HepG2 (cell line): Measurements from ENCODE around the gene TCF3. TPM values are rescaled to one million over a fixed set of nuclear protein-coding genes. Genes with fewer than 3 reads are reported as not detected.

ENCODE experiments used
- ATF3 ChIP-seq: sonication (generic); formaldehyde crosslinking; IDR thresholded peaks from 2 replicates; pipeline ENCODE4 v1.4.0; 2020; ENCODE audit warnings: missing genetic modification reagents
- HOXA7 ChIP-seq: sonication (generic); formaldehyde crosslinking; IDR thresholded peaks from 2 replicates; pipeline ENCODE4 v1.8.1; 2022; ENCODE audit warnings: mild to moderate bottlenecking, missing genetic modification reagents, moderate library complexity
- KLF11 ChIP-seq: IDR thresholded peaks from 2 replicates; pipeline ENCODE4 v1.6.1; 2016; ENCODE audit warnings: missing compliant biosample characterization
- MAFK ChIP-seq, 2 experiments: IDR thresholded peaks in 1 of 2; conservative IDR thresholded peaks in 1 of 2; 2 replicates each; pipeline ENCODE4 v1.6.1; 2011; ENCODE audit warnings: improper control_type of control experiment in 2 of 2, low read length in 2 of 2
- NCOA5 ChIP-seq: sonication (generic); formaldehyde crosslinking; IDR thresholded peaks from 2 replicates; pipeline ENCODE4 v1.4.0; 2020; ENCODE audit warnings: missing genetic modification reagents
- ONECUT2 ChIP-seq: sonication (generic); formaldehyde crosslinking; IDR thresholded peaks from 2 replicates; pipeline ENCODE4 v1.4.0; 2020; ENCODE audit warnings: missing genetic modification reagents
- RXRA ChIP-seq: sonication (generic); formaldehyde crosslinking; IDR thresholded peaks from 2 replicates; pipeline ENCODE4 v1.5.1; 2020; ENCODE audit warnings: missing genetic modification reagents
- SAFB2 ChIP-seq: sonication (generic); formaldehyde crosslinking; IDR thresholded peaks from 2 replicates; pipeline ENCODE4 v1.5.1; 2020; ENCODE audit warnings: missing genetic modification reagents, low read depth, mild to moderate bottlenecking, borderline replicate concordance
- SIN3B ChIP-seq: fragments of 150-350 bp; IDR thresholded peaks from 2 replicates; pipeline ENCODE4 v1.6.1; 2014; ENCODE audit warnings: low read length
- SOX6 ChIP-seq, 2 experiments: fragments of 450-650 bp in 1 of 2; sonication (generic) in 1 of 2; formaldehyde crosslinking in 1 of 2; IDR thresholded peaks; 2 replicates each; pipeline versions ENCODE4 v1.4.0 to v1.6.1; 2017 to 2020; ENCODE audit warnings: antibody characterized with exemption in 1 of 2, mild to moderate bottlenecking in 1 of 2, missing genetic modification reagents in 1 of 2
- SP140L ChIP-seq: sonication (generic); formaldehyde crosslinking; IDR thresholded peaks from 2 replicates; pipeline ENCODE4 v1.4.0; 2020; ENCODE audit warnings: missing genetic modification reagents, borderline replicate concordance
- SYNCRIP ChIP-seq: fragments of 200-400 bp; formaldehyde crosslinking; IDR thresholded peaks from 2 replicates; pipeline ENCODE4 v1.6.1; 2018; ENCODE audit warnings: mild to moderate bottlenecking, low read depth, low read length; ENCODE audit not compliant: insufficient read depth
- TEAD3 ChIP-seq: optimal IDR thresholded peaks from 2 replicates; pipeline ENCODE3; 2016; ENCODE audit warnings: borderline replicate concordance
- ZFP1 ChIP-seq: IDR thresholded peaks from 2 replicates; pipeline ENCODE4 v1.6.1; 2016
- ZFP36L2 ChIP-seq: sonication (generic); formaldehyde crosslinking; IDR thresholded peaks from 2 replicates; pipeline ENCODE4 v1.4.0; 2020; ENCODE audit warnings: missing genetic modification reagents
- ZNF333 ChIP-seq: sonication (generic); formaldehyde crosslinking; IDR thresholded peaks from 2 replicates; pipeline ENCODE4 v1.4.0; 2020; ENCODE audit warnings: mild to moderate bottlenecking, missing genetic modification reagents, borderline replicate concordance
- ZNF607 ChIP-seq: sonication (generic); formaldehyde crosslinking; IDR thresholded peaks from 2 replicates; pipeline ENCODE4 v1.5.1; 2020; ENCODE audit warnings: missing genetic modification reagents, mild to moderate bottlenecking, borderline replicate concordance
- ZNF616 ChIP-seq: sonication (generic); formaldehyde crosslinking; IDR thresholded peaks from 2 replicates; pipeline ENCODE4 v1.5.0; 2020; ENCODE audit warnings: low read depth, mild to moderate bottlenecking, missing genetic modification reagents
- ZNF660 ChIP-seq: sonication (generic); formaldehyde crosslinking; IDR thresholded peaks from 2 replicates; pipeline ENCODE4 v1.5.1; 2020; ENCODE audit warnings: mild to moderate bottlenecking, low read depth, missing genetic modification reagents, borderline replicate concordance
- ZNF781 ChIP-seq: sonication (generic); formaldehyde crosslinking; IDR thresholded peaks from 2 replicates; pipeline ENCODE4 v1.5.1; 2020; ENCODE audit warnings: borderline replicate concordance, mild to moderate bottlenecking, missing genetic modification reagents; ENCODE audit errors: not compliant biosample characterization
- ZSCAN22 ChIP-seq: sonication (generic); formaldehyde crosslinking; IDR thresholded peaks from 2 replicates; pipeline ENCODE4 v1.4.0; 2020; ENCODE audit warnings: mild to moderate bottlenecking, missing genetic modification reagents
- ZSCAN9 ChIP-seq: IDR thresholded peaks from 2 replicates; pipeline ENCODE4 v1.6.1; 2016; ENCODE audit warnings: borderline replicate concordance
- polyA plus RNA-seq, 8 experiments: library from polyadenylated mRNA; depleted of rRNA in 3 of 8; stranded (reverse) in 7 of 8; unstranded in 1 of 8; fragments of >200 nt; fragmentation: Illumina TruSeq in 4 of 8; extraction: Trizol in 4 of 8; gene quantifications; 2 replicates each; pipeline versions ENCODE4 v1.2.1 to v1.2.3, GENCODE V29; 2011 to 2016; ENCODE audit warnings: low read depth in 4 of 8, missing spikeins in 1 of 8, mixed read lengths in 1 of 8; ENCODE audit not compliant: insufficient read depth in 1 of 8
- total RNA-seq, 5 experiments: library from RNA; depleted of rRNA; stranded (reverse); fragments of >200 nt; fragmentation: Illumina TruSeq; extraction: Trizol; gene quantifications; 2 replicates each; pipeline ENCODE4 v1.2.3, GENCODE V29; 2016; ENCODE audit warnings: low read depth in 1 of 5
- TF ChIP-seq, protein P1 (sequence below): sonication (generic); formaldehyde crosslinking; IDR thresholded peaks from 2 replicates; pipeline ENCODE4 v1.4.0; 2020; ENCODE audit warnings: mild to moderate bottlenecking, low read depth, missing genetic modification reagents
- TF ChIP-seq, protein P2 (sequence below): sonication (generic); formaldehyde crosslinking; IDR thresholded peaks from 2 replicates; pipeline ENCODE4 v1.5.0; 2020; ENCODE audit warnings: mild to moderate bottlenecking, missing genetic modification reagents, borderline replicate concordance
- TF ChIP-seq, protein P3 (sequence below): sonication (generic); formaldehyde crosslinking; IDR thresholded peaks from 2 replicates; pipeline ENCODE4 v1.5.0; 2020; ENCODE audit warnings: missing genetic modification reagents

The TCF3 gene
- total and polyA plus RNA-seq, 2 of the 13 experiments (the other 11 are each of a cell fraction or from before 2014, with no cell fraction given): 51.4 to 53.2 TPM

GRCh38 chr19:1652471-1653299 is at the start of gene TCF3 (continued):
- TF ChIP-seq ATF3 (CRISPR knock-in tag) (peak; percentile 93), ZFP1 (CRISPR knock-in tag) (no peak), ZNF607 (CRISPR knock-in tag) (no peak), SP140L (CRISPR knock-in tag) (no peak), ONECUT2 (no peak), ZSCAN9 (CRISPR knock-in tag) (peak; percentile 77), SYNCRIP (no peak), ZNF660 (CRISPR knock-in tag) (no peak), HOXA7 (CRISPR knock-in tag) (no peak), ZNF616 (CRISPR knock-in tag) (no peak), ZNF781 (no peak), ZNF333 (0 out of 2 replicates have a peak, but pooled peaks have one; percentile 76), RXRA (CRISPR knock-in tag) (peak; percentile 57), KLF11 (CRISPR knock-in tag) (no peak), SIN3B (no peak; the same call in 1 of the 2 replicates), SAFB2 (CRISPR knock-in tag) (no peak), ZSCAN22 (CRISPR knock-in tag) (no peak), ZFP36L2 (CRISPR knock-in tag) (no peak), NCOA5 (CRISPR knock-in tag) (no peak), MAFK (conservative IDR thresholded peaks at IDR 0.05 in 1 of 2, IDR thresholded peaks at IDR 0.05 in 1 of 2; ENCODE audit: low read length in 2 of 2) (no peak), SOX6 (IDR thresholded peaks at IDR 0.05) (no peak), SOX6 (CRISPR knock-in tag; IDR thresholded peaks at IDR 0.05) (peak; percentile 45; the same call in 1 of the 2 replicates), TEAD3 (CRISPR knock-in tag) (peak; percentile 43)
- TF ChIP-seq, protein P1, sequence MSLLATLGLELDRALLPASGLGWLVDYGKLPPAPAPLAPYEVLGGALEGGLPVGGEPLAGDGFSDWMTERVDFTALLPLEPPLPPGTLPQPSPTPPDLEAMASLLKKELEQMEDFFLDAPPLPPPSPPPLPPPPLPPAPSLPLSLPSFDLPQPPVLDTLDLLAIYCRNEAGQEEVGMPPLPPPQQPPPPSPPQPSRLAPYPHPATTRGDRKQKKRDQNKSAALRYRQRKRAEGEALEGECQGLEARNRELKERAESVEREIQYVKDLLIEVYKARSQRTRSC (CRISPR knock-in tag): no peak
- TF ChIP-seq, protein P2, sequence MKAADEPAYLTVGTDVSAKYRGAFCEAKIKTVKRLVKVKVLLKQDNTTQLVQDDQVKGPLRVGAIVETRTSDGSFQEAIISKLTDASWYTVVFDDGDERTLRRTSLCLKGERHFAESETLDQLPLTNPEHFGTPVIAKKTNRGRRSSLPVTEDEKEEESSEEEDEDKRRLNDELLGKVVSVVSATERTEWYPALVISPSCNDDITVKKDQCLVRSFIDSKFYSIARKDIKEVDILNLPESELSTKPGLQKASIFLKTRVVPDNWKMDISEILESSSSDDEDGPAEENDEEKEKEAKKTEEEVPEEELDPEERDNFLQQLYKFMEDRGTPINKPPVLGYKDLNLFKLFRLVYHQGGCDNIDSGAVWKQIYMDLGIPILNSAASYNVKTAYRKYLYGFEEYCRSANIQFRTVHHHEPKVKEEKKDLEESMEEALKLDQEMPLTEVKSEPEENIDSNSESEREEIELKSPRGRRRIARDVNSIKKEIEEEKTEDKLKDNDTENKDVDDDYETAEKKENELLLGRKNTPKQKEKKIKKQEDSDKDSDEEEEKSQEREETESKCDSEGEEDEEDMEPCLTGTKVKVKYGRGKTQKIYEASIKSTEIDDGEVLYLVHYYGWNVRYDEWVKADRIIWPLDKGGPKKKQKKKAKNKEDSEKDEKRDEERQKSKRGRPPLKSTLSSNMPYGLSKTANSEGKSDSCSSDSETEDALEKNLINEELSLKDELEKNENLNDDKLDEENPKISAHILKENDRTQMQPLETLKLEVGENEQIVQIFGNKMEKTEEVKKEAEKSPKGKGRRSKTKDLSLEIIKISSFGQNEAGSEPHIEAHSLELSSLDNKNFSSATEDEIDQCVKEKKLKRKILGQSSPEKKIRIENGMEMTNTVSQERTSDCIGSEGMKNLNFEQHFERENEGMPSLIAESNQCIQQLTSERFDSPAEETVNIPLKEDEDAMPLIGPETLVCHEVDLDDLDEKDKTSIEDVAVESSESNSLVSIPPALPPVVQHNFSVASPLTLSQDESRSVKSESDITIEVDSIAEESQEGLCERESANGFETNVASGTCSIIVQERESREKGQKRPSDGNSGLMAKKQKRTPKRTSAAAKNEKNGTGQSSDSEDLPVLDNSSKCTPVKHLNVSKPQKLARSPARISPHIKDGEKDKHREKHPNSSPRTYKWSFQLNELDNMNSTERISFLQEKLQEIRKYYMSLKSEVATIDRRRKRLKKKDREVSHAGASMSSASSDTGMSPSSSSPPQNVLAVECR (CRISPR knock-in tag): peak; percentile 48; the same call in 1 of the 2 replicates
- TF ChIP-seq, protein P3, sequence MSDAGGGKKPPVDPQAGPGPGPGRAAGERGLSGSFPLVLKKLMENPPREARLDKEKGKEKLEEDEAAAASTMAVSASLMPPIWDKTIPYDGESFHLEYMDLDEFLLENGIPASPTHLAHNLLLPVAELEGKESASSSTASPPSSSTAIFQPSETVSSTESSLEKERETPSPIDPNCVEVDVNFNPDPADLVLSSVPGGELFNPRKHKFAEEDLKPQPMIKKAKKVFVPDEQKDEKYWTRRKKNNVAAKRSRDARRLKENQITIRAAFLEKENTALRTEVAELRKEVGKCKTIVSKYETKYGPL (CRISPR knock-in tag): no peak
